Pons (tissue), 1 donor: Measurements from ENCODE around the gene SPOCK1.

Experiments
- DNase-seq: peaks from one replicate; pipeline ENCODE4 v3.0.0-alpha.2; 2016; ENCODE audit warnings: low spot score

Gene SPOCK1

DNA sequence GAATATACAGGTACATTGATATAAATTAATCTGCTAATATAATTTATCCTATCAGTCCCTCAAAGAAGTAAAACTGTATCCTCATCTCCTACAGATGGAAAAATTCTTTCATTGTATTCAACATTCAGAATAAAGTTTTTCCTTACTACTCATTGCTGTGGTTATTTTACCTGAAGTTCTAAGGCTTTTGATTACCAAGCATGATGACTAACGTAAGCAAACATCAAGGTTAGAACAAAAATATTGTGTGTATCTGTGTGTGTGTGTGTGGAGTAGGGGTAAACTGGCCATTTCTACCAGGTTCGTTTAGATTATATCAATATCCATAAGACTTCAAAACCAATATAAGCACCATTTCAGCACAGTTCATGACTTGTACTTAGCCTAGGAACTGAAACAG is 573.1 kb downstream of the SPOCK1 start:
- no peak for DNase-seq
